ENCODE results near the gene KLK6. TPM values are rescaled to one million over a fixed set of nuclear protein-coding genes. Genes with fewer than 3 reads are reported as not detected.

Gene KLK6
- total RNA-seq, 1 experiment from 2014 or later, result not detected

DNA sequence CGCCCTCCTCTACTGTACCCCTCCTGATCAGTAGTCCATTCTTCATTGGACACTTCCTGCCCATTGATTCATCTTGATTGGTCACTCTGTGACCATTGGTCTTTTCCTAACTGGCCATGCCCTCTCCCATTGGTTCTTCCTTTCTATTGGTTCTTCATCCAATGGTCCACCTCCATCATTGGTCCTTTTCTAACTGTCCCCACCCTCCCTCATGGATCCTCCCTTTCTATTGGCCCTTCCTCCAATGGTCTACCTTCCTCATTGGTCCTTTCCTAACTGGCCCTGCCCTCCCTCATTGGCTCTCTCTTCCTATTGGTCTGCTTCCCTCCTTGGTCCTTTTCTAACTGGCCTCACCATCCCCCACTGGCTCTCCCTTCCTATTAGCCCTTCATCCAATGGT lies 7.1 kb downstream of the KLK6 start:
- CTCF ChIA-PET, result no interaction called here
- no TSS peak for BruUV-seq (replicated peaks)
- POLR2A ChIA-PET (ENCODE audit: low non-redundant PET), result no interaction called here

DNA sequence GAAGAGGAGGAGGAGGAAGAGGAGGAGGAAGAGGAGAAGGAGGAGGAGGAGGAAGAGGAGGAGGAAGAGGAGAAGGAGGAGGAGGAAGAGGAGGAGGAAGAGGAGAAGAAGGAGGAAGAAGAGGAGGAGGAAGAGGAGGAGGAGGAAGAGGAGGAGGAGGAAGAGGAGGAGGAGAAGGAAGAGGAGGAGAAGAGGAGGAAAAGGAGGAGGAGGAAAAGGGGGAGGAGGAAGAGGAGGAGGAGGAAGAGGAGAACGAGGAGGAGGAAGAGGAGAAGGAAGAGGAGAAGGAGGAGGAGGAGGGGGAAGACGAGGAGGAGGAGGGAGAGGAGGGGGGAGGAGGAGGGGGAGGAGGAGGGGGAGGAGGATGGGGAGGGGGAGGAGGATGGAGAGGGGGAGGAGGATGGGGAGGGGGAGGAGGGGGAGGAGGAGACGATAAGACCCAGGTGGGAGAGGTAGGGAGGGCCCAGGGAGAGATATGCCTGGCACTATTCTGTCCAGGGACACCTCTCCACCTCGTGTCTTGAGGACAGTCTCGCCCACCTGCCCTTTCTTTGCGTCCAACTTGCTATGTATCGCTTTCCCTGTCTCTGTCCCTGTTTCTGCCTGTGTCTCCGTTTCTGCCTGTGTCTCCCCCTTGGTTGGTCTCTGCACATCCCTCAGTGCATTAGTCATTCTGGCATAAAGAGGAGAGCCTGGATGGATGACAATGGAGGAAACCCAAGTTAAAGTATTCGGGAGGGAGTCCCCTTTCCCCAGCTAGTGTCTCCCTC lies 9.5 kb downstream of the KLK6 start:
- no peaks in the 10 kb centered on the region for H3K36me3 ChIP-seq (ENCODE audit: insufficient read depth, low read length, poor library complexity, severe bottlenecking)
- ChIA-PET CTCF (no interaction called here), POLR2A (ENCODE audit: low non-redundant PET) (no interaction called here)
- no peak overlapping the region for H3K4me3 ChIP-seq (ENCODE audit: low read depth, low read length, poor library complexity, severe bottlenecking)
- H3K4me1 ChIP-seq (ENCODE audit: insufficient read depth, low read length, poor library complexity, severe bottlenecking), result no peaks in the 10 kb centered on the region
- no TSS peak for BruUV-seq (replicated peaks)
- H3K9me3 ChIP-seq (ENCODE audit: low read depth, low read length, poor library complexity, severe bottlenecking), result no peaks in the 10 kb centered on the region
- peaks cover 22% of the 10 kb centered on the region for H3K27me3 ChIP-seq (replicated peaks; ENCODE audit: insufficient read depth, low read depth, low read length, poor library complexity)
- TF ChIP-seq EZH2 (IDR thresholded peaks at IDR 0.05; ENCODE audit: borderline replicate concordance, low read depth, low read length, poor library complexity, severe bottlenecking), result no peak
- TF ChIP-seq, protein P1, sequence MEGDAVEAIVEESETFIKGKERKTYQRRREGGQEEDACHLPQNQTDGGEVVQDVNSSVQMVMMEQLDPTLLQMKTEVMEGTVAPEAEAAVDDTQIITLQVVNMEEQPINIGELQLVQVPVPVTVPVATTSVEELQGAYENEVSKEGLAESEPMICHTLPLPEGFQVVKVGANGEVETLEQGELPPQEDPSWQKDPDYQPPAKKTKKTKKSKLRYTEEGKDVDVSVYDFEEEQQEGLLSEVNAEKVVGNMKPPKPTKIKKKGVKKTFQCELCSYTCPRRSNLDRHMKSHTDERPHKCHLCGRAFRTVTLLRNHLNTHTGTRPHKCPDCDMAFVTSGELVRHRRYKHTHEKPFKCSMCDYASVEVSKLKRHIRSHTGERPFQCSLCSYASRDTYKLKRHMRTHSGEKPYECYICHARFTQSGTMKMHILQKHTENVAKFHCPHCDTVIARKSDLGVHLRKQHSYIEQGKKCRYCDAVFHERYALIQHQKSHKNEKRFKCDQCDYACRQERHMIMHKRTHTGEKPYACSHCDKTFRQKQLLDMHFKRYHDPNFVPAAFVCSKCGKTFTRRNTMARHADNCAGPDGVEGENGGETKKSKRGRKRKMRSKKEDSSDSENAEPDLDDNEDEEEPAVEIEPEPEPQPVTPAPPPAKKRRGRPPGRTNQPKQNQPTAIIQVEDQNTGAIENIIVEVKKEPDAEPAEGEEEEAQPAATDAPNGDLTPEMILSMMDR (conservative IDR thresholded peaks at IDR 0.05; ENCODE audit: low read depth, low read length), result no peak
- no peak overlapping the region for H3K27ac ChIP-seq (ENCODE audit: low read depth, low read length, poor library complexity, severe bottlenecking)
- intact Hi-C loops (cut with micrococcal nuclease; ENCODE audit: unreplicated experiment), result no loop called here
- peak; percentile 40 for DNase-seq (ENCODE audit: low spot score)

More for the DNA sequence above, 7.1 kb downstream of the KLK6 start:
- Histone ChIP-seq H3K4me3 (ENCODE audit: low read depth, low read length, poor library complexity, severe bottlenecking) (no peak overlapping the region), H3K9me3 (ENCODE audit: low read depth, low read length, poor library complexity, severe bottlenecking) (no peaks in the 10 kb centered on the region), H3K36me3 (ENCODE audit: insufficient read depth, low read length, poor library complexity, severe bottlenecking) (no peaks in the 10 kb centered on the region), H3K4me1 (ENCODE audit: insufficient read depth, low read length, poor library complexity, severe bottlenecking) (no peaks in the 10 kb centered on the region), H3K27me3 (replicated peaks; ENCODE audit: insufficient read depth, low read depth, low read length, poor library complexity) (peaks cover 35% of the 10 kb centered on the region), H3K27ac (ENCODE audit: low read depth, low read length, poor library complexity, severe bottlenecking) (no peak overlapping the region)
- TF ChIP-seq, protein P1 (conservative IDR thresholded peaks at IDR 0.05; ENCODE audit: low read depth, low read length), result no peak
- TF ChIP-seq EZH2 (IDR thresholded peaks at IDR 0.05; ENCODE audit: borderline replicate concordance, low read depth, low read length, poor library complexity, severe bottlenecking), result no peak
- intact Hi-C loops (cut with micrococcal nuclease; ENCODE audit: unreplicated experiment), result no loop called here
- no peak for DNase-seq (ENCODE audit: low spot score)

DNA sequence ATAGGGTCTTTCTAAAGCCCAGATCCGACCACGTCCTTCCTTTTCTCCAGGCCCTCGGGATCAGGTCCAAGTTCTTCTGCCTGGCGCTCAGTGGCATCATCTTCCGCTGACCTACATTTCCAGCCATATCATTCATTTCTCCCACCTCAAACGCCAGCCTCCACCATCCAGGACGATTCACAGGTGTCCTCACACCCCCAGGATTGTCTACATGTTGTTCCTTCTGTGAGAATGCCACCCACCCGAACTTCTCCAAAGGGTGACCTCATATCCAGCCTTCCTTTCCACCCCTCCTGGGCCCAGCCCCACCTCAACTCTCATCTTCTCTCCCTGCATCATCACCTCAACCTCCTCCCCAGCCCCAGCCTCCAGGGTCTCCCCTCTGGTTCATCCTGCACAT lies 11.8 kb downstream of the KLK6 start:
- H3K9me3 ChIP-seq (ENCODE audit: low read depth, low read length, poor library complexity, severe bottlenecking), result no peaks in the 10 kb centered on the region
- ChIA-PET POLR2A (ENCODE audit: low non-redundant PET) (no interaction called here), CTCF (no interaction called here)
- no peak overlapping the region for H3K27ac ChIP-seq (ENCODE audit: low read depth, low read length, poor library complexity, severe bottlenecking)
- BruUV-seq (replicated peaks), result no TSS peak
- peaks cover 10% of the 10 kb centered on the region for H3K27me3 ChIP-seq (replicated peaks; ENCODE audit: insufficient read depth, low read depth, low read length, poor library complexity)
- no peak overlapping the region for H3K4me3 ChIP-seq (ENCODE audit: low read depth, low read length, poor library complexity, severe bottlenecking)
- no peak for DNase-seq (ENCODE audit: low spot score)
- intact Hi-C loops (cut with micrococcal nuclease; ENCODE audit: unreplicated experiment), result no loop called here
- no peaks in the 10 kb centered on the region for H3K36me3 ChIP-seq (ENCODE audit: insufficient read depth, low read length, poor library complexity, severe bottlenecking)
- no peak for TF ChIP-seq EZH2 (IDR thresholded peaks at IDR 0.05; ENCODE audit: borderline replicate concordance, low read depth, low read length, poor library complexity, severe bottlenecking)
- TF ChIP-seq, protein P1 (conservative IDR thresholded peaks at IDR 0.05; ENCODE audit: low read depth, low read length), result no peak
- H3K4me1 ChIP-seq (ENCODE audit: insufficient read depth, low read length, poor library complexity, severe bottlenecking), result no peaks in the 10 kb centered on the region
